Neutrophil (primary cell): Measurements from ENCODE around the gene PALLD.

ENCODE experiments used
- H3K27ac ChIP-seq: fragments of 200-600 bp; sonication (generic); 2 replicates; pipeline ENCODE4 v1.5.1; 2016; ENCODE audit warnings: mild to moderate bottlenecking, moderate library complexity
- H3K27me3 ChIP-seq: fragments of 200-600 bp; sonication (generic); 2 replicates; pipeline ENCODE4 v1.6.0; 2016; ENCODE audit warnings: mild to moderate bottlenecking
- H3K36me3 ChIP-seq: fragments of 200-600 bp; sonication (generic); 2 replicates; pipeline ENCODE4 v1.5.1; 2017
- H3K4me1 ChIP-seq, 2 experiments: fragments of 200-600 bp in 1 of 2; sonication (generic) in 1 of 2; 1 replicate in 1 of 2; 2 replicates in 1 of 2; pipeline versions ENCODE4 v1.5.1 to v1.6.1; 2013 to 2016; ENCODE audit warnings: low read depth in 1 of 2, low read length in 1 of 2, mild to moderate bottlenecking in 1 of 2, moderate library complexity in 1 of 2; ENCODE audit not compliant: control insufficient read depth in 1 of 2, insufficient read depth in 1 of 2
- H3K4me3 ChIP-seq, 2 experiments: fragments of 200-600 bp in 1 of 2; sonication (generic) in 1 of 2; 1 replicate in 1 of 2; 2 replicates in 1 of 2; pipeline ENCODE4 v1.5.1; 2013 to 2016; ENCODE audit warnings: low read depth in 1 of 2, low read length in 1 of 2, mild to moderate bottlenecking in 1 of 2, moderate library complexity in 1 of 2
- H3K9me3 ChIP-seq: fragments of 200-600 bp; sonication (generic); 2 replicates; pipeline ENCODE4 v1.5.1; 2016
- CTCF ChIP-seq: fragments of 200-600 bp; sonication (generic); IDR thresholded peaks from 2 replicates; pipeline ENCODE4 v1.5.1; 2016; ENCODE audit warnings: antibody characterized with exemption

The PALLD gene

GRCh38 chr4:168636506-168637196 lies 139.8 kb downstream of the PALLD start:
- H3K27ac ChIP-seq, result no peak overlapping the region

GRCh38 chr4:168637872-168638756 lies 141.3 kb downstream of the PALLD start:
- no peak for TF ChIP-seq CTCF
- Histone ChIP-seq H3K4me1 (no peaks in the 10 kb centered on the region), H3K36me3 (no peaks in the 10 kb centered on the region), H3K27ac (no peak overlapping the region), H3K9me3 (no peaks in the 10 kb centered on the region), H3K4me3 (no peak overlapping the region), H3K27me3 (peaks cover 46% of the 10 kb centered on the region)

More at GRCh38 chr4:168636506-168637196, 139.8 kb downstream of the PALLD start:
- Histone ChIP-seq H3K4me1 (peaks cover under 1% of the 10 kb centered on the region in 2 experiments), H3K4me3 (no peak overlapping the region), H3K27me3 (peaks cover 55% of the 10 kb centered on the region), H3K36me3 (no peaks in the 10 kb centered on the region), H3K9me3 (no peaks in the 10 kb centered on the region)
- no peak for TF ChIP-seq CTCF

- H3K36me3 ChIP-seq, result no peaks in the 10 kb centered on the region
- no peaks in the 10 kb centered on the region for H3K4me1 ChIP-seq
- H3K4me3 ChIP-seq, result no peak overlapping the region
- peaks cover 28% of the 10 kb centered on the region for H3K27me3 ChIP-seq
- H3K9me3 ChIP-seq, result no peaks in the 10 kb centered on the region
- no peak overlapping the region for H3K27ac ChIP-seq
- TF ChIP-seq CTCF, result no peak
These were observed 143.1 kb downstream of the PALLD start for GRCh38 chr4:168639914-168640313.

GRCh38 chr4:168641811-168642140 lies 144.9 kb downstream of the PALLD start:
- H3K9me3 ChIP-seq, result no peaks in the 10 kb centered on the region
- H3K27ac ChIP-seq, result no peak overlapping the region
- no peak overlapping the region for H3K4me3 ChIP-seq
- no peaks in the 10 kb centered on the region for H3K36me3 ChIP-seq
- peaks cover 9% of the 10 kb centered on the region for H3K27me3 ChIP-seq
- H3K4me1 ChIP-seq, result no peaks in the 10 kb centered on the region
- TF ChIP-seq CTCF, result no peak

GRCh38 chr4:168642591-168642990 lies 145.7 kb downstream of the PALLD start:
- H3K4me3 ChIP-seq, result no peak overlapping the region
- no peaks in the 10 kb centered on the region for H3K36me3 ChIP-seq
- H3K4me1 ChIP-seq, result no peaks in the 10 kb centered on the region
- peaks cover 5% of the 10 kb centered on the region for H3K27me3 ChIP-seq
- H3K9me3 ChIP-seq, result no peaks in the 10 kb centered on the region
- no peak overlapping the region for H3K27ac ChIP-seq
- no peak for TF ChIP-seq CTCF
